NCI-H1436 (cell line): Measurements from ENCODE around the gene MEGF11.

Experiments used
- DNase-seq: peaks from one replicate; lab custom pipeline; 2025; lab: John Stamatoyannopoulos, UW

MEGF11 gene

GRCh38 chr15:66239514-66239913 is 14.0 kb downstream of the MEGF11 start:
- DNase-seq: no peak

GRCh38 chr15:66238318-66238717 is 15.2 kb downstream of the MEGF11 start:
- no peak for DNase-seq

- no peak for DNase-seq
Measured at GRCh38 chr15:66237513-66238235, 15.9 kb downstream of the MEGF11 start.

GRCh38 chr15:66236806-66237375 is 16.7 kb downstream of the MEGF11 start:
- no peak for DNase-seq

GRCh38 chr15:66235866-66236265 is 17.7 kb downstream of the MEGF11 start:
- DNase-seq: no peak

- no peak for DNase-seq
Measured at GRCh38 chr15:66234798-66235197, 18.8 kb downstream of the MEGF11 start.

GRCh38 chr15:66233487-66234415 is 19.8 kb downstream of the MEGF11 start:
- DNase-seq: no peak

- no peak for DNase-seq
Measured at GRCh38 chr15:66232267-66232625, 21.3 kb downstream of the MEGF11 start.

GRCh38 chr15:66231394-66232266 is 21.9 kb downstream of the MEGF11 start:
- no peak for DNase-seq

- no peak for DNase-seq
Measured at GRCh38 chr15:66229790-66230465, 23.6 kb downstream of the MEGF11 start.

GRCh38 chr15:66228807-66229735 is 24.5 kb downstream of the MEGF11 start:
- no peak for DNase-seq

- DNase-seq: no peak
Measured at GRCh38 chr15:66226736-66227135, 26.8 kb downstream of the MEGF11 start.

- DNase-seq: no peak
Measured at GRCh38 chr15:66225656-66226274, 27.8 kb downstream of the MEGF11 start.

- no peak for DNase-seq
Measured at GRCh38 chr15:66224946-66225345, 28.6 kb downstream of the MEGF11 start.

- no peak for DNase-seq
Measured at GRCh38 chr15:66222273-66223198, 31.0 kb downstream of the MEGF11 start.

GRCh38 chr15:66221126-66221525 is 32.4 kb downstream of the MEGF11 start:
- no peak for DNase-seq

- DNase-seq: no peak
Measured at GRCh38 chr15:66220601-66221000, 32.9 kb downstream of the MEGF11 start.

GRCh38 chr15:66219339-66219738 is 34.2 kb downstream of the MEGF11 start:
- no peak for DNase-seq

- DNase-seq: no peak
Measured at GRCh38 chr15:66216806-66217205, 36.7 kb downstream of the MEGF11 start.
